ENCODE results near the gene STUM. TPM values are rescaled to one million over a fixed set of nuclear protein-coding genes. Genes with fewer than 3 reads are reported as not detected.

The STUM gene
- polyA plus RNA-seq, 1 of the 3 experiments (the other 2 are of a cell fraction) = not detected

- DNase-seq = no peak
- no peaks in the 10 kb centered on the region for H3K9me3 ChIP-seq
- no peak overlapping the region for H3K4me3 ChIP-seq (ENCODE audit: low read depth in 2 of 2, low read length in 1 of 2)
- H3K27ac ChIP-seq (ENCODE audit: low read depth in 2 of 2, low read length in 1 of 2) = no peak overlapping the region
- H3F3A ChIP-seq (replicated peaks; ENCODE audit: insufficient read depth) = no peaks in the 10 kb centered on the region
- H3K4me1 ChIP-seq (ENCODE audit: control insufficient read depth in 1 of 2, insufficient read depth in 2 of 2, low read depth in 1 of 2, low read length in 1 of 2) = no peaks in the 10 kb centered on the region; a peak in 1 of 4 replicates
- no peak overlapping the region for H2AFZ ChIP-seq (ENCODE audit: low read depth)
- no peaks in the 10 kb centered on the region for H3K36me3 ChIP-seq (replicated peaks in 1 of 2; ENCODE audit: control insufficient read depth in 1 of 2, insufficient read depth in 2 of 2, low read length in 1 of 2)
- no peaks in the 10 kb centered on the region for H4K20me1 ChIP-seq (ENCODE audit: insufficient read depth)
- H3K9me2 ChIP-seq = no peaks in the 10 kb centered on the region
- H3K27me3 ChIP-seq (ENCODE audit: insufficient read depth) = no peaks in the 10 kb centered on the region; the same call in 1 of the 2 replicates
- CTCF ChIA-PET = interaction anchor here (0.8 to 6.5 kb wide), 8 partner anchors 9 to 202 kb away, joined by 3 to 70 read pairs (median 10); partner anchors contain the start of genes PARP1 and STUM
- H3K4me2 ChIP-seq = no peak overlapping the region
- no peaks in the 10 kb centered on the region for H3K79me2 ChIP-seq (ENCODE audit: insufficient read depth)
- 43% methylated on average over 9 of the region's 11 CpGs for WGBS (ENCODE audit: low lambda C conversion rate)
- TF ChIP-seq SIN3A (IDR thresholded peaks at IDR 0.05; ENCODE audit: borderline replicate concordance, low read depth, low read length) = no peak
- no peak for TF ChIP-seq RCOR1 (IDR thresholded peaks at IDR 0.05; ENCODE audit: low read length)
- TF ChIP-seq USF1 (IDR thresholded peaks at IDR 0.05; ENCODE audit: borderline replicate concordance, low read depth) = no peak
- no peak for TF ChIP-seq EZH2phosphoT487 (IDR thresholded peaks at IDR 0.05; ENCODE audit: borderline replicate concordance, low read depth)
- no peak for TF ChIP-seq NRF1 (IDR thresholded peaks at IDR 0.05; ENCODE audit: low read depth, low read length)
- TF ChIP-seq NFIC (IDR thresholded peaks at IDR 0.05; ENCODE audit: borderline replicate concordance) = no peak
- no peak for TF ChIP-seq GABPA (IDR thresholded peaks at IDR 0.05; ENCODE audit: low read depth)
- no peak for TF ChIP-seq JUND (IDR thresholded peaks at IDR 0.05)
- TF ChIP-seq TCF12 (IDR thresholded peaks at IDR 0.05) = no peak
- no peak for TF ChIP-seq REST (IDR thresholded peaks at IDR 0.05; ENCODE audit: low read depth, low read length)
- no peak overlapping the region for H3K9ac ChIP-seq
- POLR2A ChIA-PET = no interaction called here
Measured at GRCh38 chr1:226609836-226610455, 61.4 kb downstream of the STUM start.

GRCh38 chr1:226610671-226611070 lies 62.1 kb downstream of the STUM start:
- 42% methylated on average over 6 of the region's 7 CpGs for WGBS (ENCODE audit: low lambda C conversion rate)

More at GRCh38 chr1:226610671-226611070, 62.1 kb downstream of the STUM start:
- H3K4me2 ChIP-seq = no peak overlapping the region
- no peaks in the 10 kb centered on the region for H3K79me2 ChIP-seq (ENCODE audit: insufficient read depth)
- no peaks in the 10 kb centered on the region for H3K9me2 ChIP-seq
- H3K27ac ChIP-seq (ENCODE audit: low read depth in 2 of 2, low read length in 1 of 2) = no peak overlapping the region
- no peak overlapping the region for H3K9ac ChIP-seq
- TF ChIP-seq YY1 (IDR thresholded peaks at IDR 0.05; ENCODE audit: low read depth) = no peak
- no peak for TF ChIP-seq SIN3A (IDR thresholded peaks at IDR 0.05; ENCODE audit: borderline replicate concordance, low read depth, low read length)
- TF ChIP-seq FOXJ3 (CRISPR knock-in tag; IDR thresholded peaks at IDR 0.05) = no peak
- no peak for TF ChIP-seq FOXM1 (IDR thresholded peaks at IDR 0.05; ENCODE audit: low read depth)
- TF ChIP-seq, protein P1, sequence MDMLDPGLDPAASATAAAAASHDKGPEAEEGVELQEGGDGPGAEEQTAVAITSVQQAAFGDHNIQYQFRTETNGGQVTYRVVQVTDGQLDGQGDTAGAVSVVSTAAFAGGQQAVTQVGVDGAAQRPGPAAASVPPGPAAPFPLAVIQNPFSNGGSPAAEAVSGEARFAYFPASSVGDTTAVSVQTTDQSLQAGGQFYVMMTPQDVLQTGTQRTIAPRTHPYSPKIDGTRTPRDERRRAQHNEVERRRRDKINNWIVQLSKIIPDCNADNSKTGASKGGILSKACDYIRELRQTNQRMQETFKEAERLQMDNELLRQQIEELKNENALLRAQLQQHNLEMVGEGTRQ (IDR thresholded peaks at IDR 0.05; ENCODE audit: borderline replicate concordance, low read depth, low read length) = no peak
- no peak for TF ChIP-seq GATA2 (CRISPR knock-in tag; IDR thresholded peaks at IDR 0.05)
- TF ChIP-seq RXRA (IDR thresholded peaks at IDR 0.05; ENCODE audit: borderline replicate concordance, low read depth) = no peak
- no peak for TF ChIP-seq TEAD4 (IDR thresholded peaks at IDR 0.05; ENCODE audit: borderline replicate concordance, insufficient read depth)
- TF ChIP-seq JUND (IDR thresholded peaks at IDR 0.05) = no peak
- no peak for TF ChIP-seq ELF1 (IDR thresholded peaks at IDR 0.05)
- no peaks in the 10 kb centered on the region; a peak in 1 of 4 replicates for H3K4me1 ChIP-seq (ENCODE audit: control insufficient read depth in 1 of 2, insufficient read depth in 2 of 2, low read depth in 1 of 2, low read length in 1 of 2)
- CTCF ChIA-PET = interaction anchor here (0.8 to 6.5 kb wide), 5 partner anchors 8 to 203 kb away, joined by 3 to 70 read pairs (median 10); partner anchors contain the start of genes PARP1 and STUM
- no peaks in the 10 kb centered on the region for H3K9me3 ChIP-seq
- no peaks in the 10 kb centered on the region; the same call in 1 of the 2 replicates for H3K27me3 ChIP-seq (ENCODE audit: insufficient read depth)
- H3K36me3 ChIP-seq (replicated peaks in 1 of 2; ENCODE audit: control insufficient read depth in 1 of 2, insufficient read depth in 2 of 2, low read length in 1 of 2) = no peaks in the 10 kb centered on the region
- H4K20me1 ChIP-seq (ENCODE audit: insufficient read depth) = no peaks in the 10 kb centered on the region
- H3K4me3 ChIP-seq (ENCODE audit: low read depth in 2 of 2, low read length in 1 of 2) = no peak overlapping the region
- DNase-seq = no peak
- no peak overlapping the region for H2AFZ ChIP-seq (ENCODE audit: low read depth)
- POLR2A ChIA-PET = no interaction called here
- no peaks in the 10 kb centered on the region for H3F3A ChIP-seq (replicated peaks; ENCODE audit: insufficient read depth)
